ENCODE results near the gene CD9.

Gene CD9

GRCh38 chr12:6266971-6267721, 66.9 kb downstream of the CD9 start:
- Histone ChIP-seq H3K36me3 (ENCODE audit: insufficient read depth, low read length) (no peaks in the 10 kb centered on the region), H4K20me1 (ENCODE audit: insufficient read depth, low read length) (no peaks in the 10 kb centered on the region), H3K27me3 (ENCODE audit: insufficient read depth, low read length) (no peaks in the 10 kb centered on the region), H3K9me2 (ENCODE audit: low read depth, low read length) (no peaks in the 10 kb centered on the region), H2AFZ (ENCODE audit: low read length) (no peak overlapping the region), H3K27ac (ENCODE audit: low read depth, low read length, poor library complexity, severe bottlenecking) (peak overlapping the region; percentile 74), H3K9me3 (ENCODE audit: low read length) (no peaks in the 10 kb centered on the region), H3K4me1 (ENCODE audit: insufficient read depth, low read length, severe bottlenecking) (peaks cover 46% of the 10 kb centered on the region), H3K4me2 (ENCODE audit: low read length) (no peak overlapping the region), H3F3A (ENCODE audit: insufficient read depth, low read length) (no peaks in the 10 kb centered on the region), H3K9ac (ENCODE audit: low read length) (no peak overlapping the region), H3K4me3 (ENCODE audit: low read depth, low read length, poor library complexity, severe bottlenecking) (no peak overlapping the region), H3K79me2 (ENCODE audit: insufficient read depth, low read length) (peaks cover 3% of the 10 kb centered on the region; the same call in 1 of the 2 replicates)
- TF ChIP-seq EZH2 (IDR thresholded peaks at IDR 0.05; ENCODE audit: borderline replicate concordance, low read length) (no peak), CTCF (IDR thresholded peaks at IDR 0.05; ENCODE audit: low read length) (peak; percentile 36; the same call in 1 of the 2 replicates)

GRCh38 chr12:6268484-6269157, 68.4 kb downstream of the CD9 start:
- H3K4me1 ChIP-seq (ENCODE audit: insufficient read depth, low read length, severe bottlenecking), result peaks cover 45% of the 10 kb centered on the region
- H2AFZ ChIP-seq (ENCODE audit: low read length), result no peak overlapping the region
- H3K4me3 ChIP-seq (ENCODE audit: low read depth, low read length, poor library complexity, severe bottlenecking), result no peak overlapping the region
- H3K4me2 ChIP-seq (ENCODE audit: low read length), result no peak overlapping the region
- H3K27me3 ChIP-seq (ENCODE audit: insufficient read depth, low read length), result no peaks in the 10 kb centered on the region
- H3K9me2 ChIP-seq (ENCODE audit: low read depth, low read length), result no peaks in the 10 kb centered on the region
- no peak overlapping the region for H3K9ac ChIP-seq (ENCODE audit: low read length)
- H3K79me2 ChIP-seq (ENCODE audit: insufficient read depth, low read length), result no peaks in the 10 kb centered on the region
- no peaks in the 10 kb centered on the region for H4K20me1 ChIP-seq (ENCODE audit: insufficient read depth, low read length)
- no peak for TF ChIP-seq CTCF (IDR thresholded peaks at IDR 0.05; ENCODE audit: low read length)
- no peak for TF ChIP-seq EZH2 (IDR thresholded peaks at IDR 0.05; ENCODE audit: borderline replicate concordance, low read length)
- H3K27ac ChIP-seq (ENCODE audit: low read depth, low read length, poor library complexity, severe bottlenecking), result no peak overlapping the region
- H3K36me3 ChIP-seq (ENCODE audit: insufficient read depth, low read length), result no peaks in the 10 kb centered on the region
- no peaks in the 10 kb centered on the region for H3K9me3 ChIP-seq (ENCODE audit: low read length)
- no peaks in the 10 kb centered on the region for H3F3A ChIP-seq (ENCODE audit: insufficient read depth, low read length)

GRCh38 chr12:6269986-6270385, 69.8 kb downstream of the CD9 start:
- Histone ChIP-seq H3K4me3 (ENCODE audit: low read depth, low read length, poor library complexity, severe bottlenecking) (no peak overlapping the region), H3K27ac (ENCODE audit: low read depth, low read length, poor library complexity, severe bottlenecking) (no peak overlapping the region), H3K4me2 (ENCODE audit: low read length) (no peak overlapping the region), H3K9ac (ENCODE audit: low read length) (no peak overlapping the region), H2AFZ (ENCODE audit: low read length) (no peak overlapping the region), H3F3A (ENCODE audit: insufficient read depth, low read length) (no peaks in the 10 kb centered on the region), H3K79me2 (ENCODE audit: insufficient read depth, low read length) (no peaks in the 10 kb centered on the region), H3K9me2 (ENCODE audit: low read depth, low read length) (no peaks in the 10 kb centered on the region), H4K20me1 (ENCODE audit: insufficient read depth, low read length) (no peaks in the 10 kb centered on the region), H3K27me3 (ENCODE audit: insufficient read depth, low read length) (no peaks in the 10 kb centered on the region), H3K9me3 (ENCODE audit: low read length) (no peaks in the 10 kb centered on the region), H3K36me3 (ENCODE audit: insufficient read depth, low read length) (no peaks in the 10 kb centered on the region), H3K4me1 (ENCODE audit: insufficient read depth, low read length, severe bottlenecking) (peaks cover 31% of the 10 kb centered on the region)
- TF ChIP-seq CTCF (IDR thresholded peaks at IDR 0.05; ENCODE audit: low read length) (no peak), EZH2 (IDR thresholded peaks at IDR 0.05; ENCODE audit: borderline replicate concordance, low read length) (no peak)

Measured in OCI-LY1 (cell line).